Peyer's patch (tissue), 4 donors: ENCODE measurements around the gene TRUB1.

ENCODE experiments used
- POLR2A ChIP-seq, 2 donors: fragments of 450-650 bp; IDR thresholded peaks; one replicate each; pipeline ENCODE4 v1.5.1; 2017; ENCODE audit warnings: antibody characterized with exemption in 2 of 2, mild to moderate bottlenecking in 2 of 2, moderate library complexity in 2 of 2
- TF ChIP-seq, protein P1 (sequence below), 6 experiments: fragments of 450-650 bp in 4 of 6; fragments of 200-600 bp in 2 of 6; sonication (generic) in 1 of 6; IDR thresholded peaks; one replicate each; pipeline ENCODE4 v1.5.1; 2017 to 2019; ENCODE audit warnings: antibody characterized with exemption in 6 of 6, mild to moderate bottlenecking in 3 of 6, moderate library complexity in 1 of 6

DNA sequence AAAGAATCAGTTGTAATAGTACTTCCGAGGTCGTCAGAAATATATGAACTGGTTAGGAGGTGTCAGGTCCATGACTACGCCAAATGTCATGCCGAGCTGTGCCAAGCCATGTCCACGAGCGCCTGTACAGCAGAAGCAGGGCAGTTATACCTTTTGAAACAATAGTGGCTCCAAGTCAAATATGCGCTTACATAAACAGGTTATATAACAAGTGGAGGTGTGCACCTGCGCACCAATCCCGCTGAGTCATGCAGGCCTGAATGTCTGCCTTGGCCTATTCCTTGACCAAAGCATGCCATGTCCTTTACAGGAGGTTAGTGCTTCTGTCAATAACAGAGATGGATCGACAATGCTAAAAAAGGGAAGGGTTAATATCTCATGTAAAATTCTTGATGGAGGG, 21.3 kb upstream of the TRUB1 start:
- TF ChIP-seq, protein P1, sequence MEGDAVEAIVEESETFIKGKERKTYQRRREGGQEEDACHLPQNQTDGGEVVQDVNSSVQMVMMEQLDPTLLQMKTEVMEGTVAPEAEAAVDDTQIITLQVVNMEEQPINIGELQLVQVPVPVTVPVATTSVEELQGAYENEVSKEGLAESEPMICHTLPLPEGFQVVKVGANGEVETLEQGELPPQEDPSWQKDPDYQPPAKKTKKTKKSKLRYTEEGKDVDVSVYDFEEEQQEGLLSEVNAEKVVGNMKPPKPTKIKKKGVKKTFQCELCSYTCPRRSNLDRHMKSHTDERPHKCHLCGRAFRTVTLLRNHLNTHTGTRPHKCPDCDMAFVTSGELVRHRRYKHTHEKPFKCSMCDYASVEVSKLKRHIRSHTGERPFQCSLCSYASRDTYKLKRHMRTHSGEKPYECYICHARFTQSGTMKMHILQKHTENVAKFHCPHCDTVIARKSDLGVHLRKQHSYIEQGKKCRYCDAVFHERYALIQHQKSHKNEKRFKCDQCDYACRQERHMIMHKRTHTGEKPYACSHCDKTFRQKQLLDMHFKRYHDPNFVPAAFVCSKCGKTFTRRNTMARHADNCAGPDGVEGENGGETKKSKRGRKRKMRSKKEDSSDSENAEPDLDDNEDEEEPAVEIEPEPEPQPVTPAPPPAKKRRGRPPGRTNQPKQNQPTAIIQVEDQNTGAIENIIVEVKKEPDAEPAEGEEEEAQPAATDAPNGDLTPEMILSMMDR (IDR thresholded peaks at IDR 0.05), result no peak
- no peak for TF ChIP-seq POLR2A (IDR thresholded peaks at IDR 0.05)
